ENCODE results near the gene BPIFB4.

DNA sequence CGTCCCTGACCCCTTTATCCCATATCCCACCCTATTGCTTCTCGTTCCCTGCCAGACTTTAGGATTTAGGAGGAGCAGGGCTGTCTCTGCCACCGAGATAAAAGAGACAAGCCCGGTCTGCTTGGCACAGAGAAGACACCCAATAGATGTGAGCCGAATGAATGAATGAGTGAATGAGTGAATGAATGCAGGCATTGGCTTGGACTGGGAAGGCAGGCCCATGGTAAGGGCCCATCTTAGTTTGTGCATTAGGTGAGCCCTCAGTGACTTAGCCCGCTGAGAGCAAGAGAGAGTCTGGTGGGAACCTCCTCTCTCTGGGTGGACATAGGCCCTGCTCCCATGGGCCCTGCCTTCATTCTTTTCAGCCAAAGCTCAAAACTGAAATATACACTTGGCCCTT lies 48.9 kb upstream of the BPIFB4 start:
- TF ChIP-seq, protein P1, sequence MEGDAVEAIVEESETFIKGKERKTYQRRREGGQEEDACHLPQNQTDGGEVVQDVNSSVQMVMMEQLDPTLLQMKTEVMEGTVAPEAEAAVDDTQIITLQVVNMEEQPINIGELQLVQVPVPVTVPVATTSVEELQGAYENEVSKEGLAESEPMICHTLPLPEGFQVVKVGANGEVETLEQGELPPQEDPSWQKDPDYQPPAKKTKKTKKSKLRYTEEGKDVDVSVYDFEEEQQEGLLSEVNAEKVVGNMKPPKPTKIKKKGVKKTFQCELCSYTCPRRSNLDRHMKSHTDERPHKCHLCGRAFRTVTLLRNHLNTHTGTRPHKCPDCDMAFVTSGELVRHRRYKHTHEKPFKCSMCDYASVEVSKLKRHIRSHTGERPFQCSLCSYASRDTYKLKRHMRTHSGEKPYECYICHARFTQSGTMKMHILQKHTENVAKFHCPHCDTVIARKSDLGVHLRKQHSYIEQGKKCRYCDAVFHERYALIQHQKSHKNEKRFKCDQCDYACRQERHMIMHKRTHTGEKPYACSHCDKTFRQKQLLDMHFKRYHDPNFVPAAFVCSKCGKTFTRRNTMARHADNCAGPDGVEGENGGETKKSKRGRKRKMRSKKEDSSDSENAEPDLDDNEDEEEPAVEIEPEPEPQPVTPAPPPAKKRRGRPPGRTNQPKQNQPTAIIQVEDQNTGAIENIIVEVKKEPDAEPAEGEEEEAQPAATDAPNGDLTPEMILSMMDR (IDR thresholded peaks at IDR 0.05; ENCODE audit: extremely low read depth in 1 of 2, insufficient read depth in 1 of 2, low read depth in 1 of 2, low read length in 2 of 2), result no peak
- TF ChIP-seq POLR2A (IDR thresholded peaks at IDR 0.05; ENCODE audit: low read depth, low read length), result no peak
- no peak for TF ChIP-seq FOS (IDR thresholded peaks at IDR 0.05; ENCODE audit: borderline replicate concordance, insufficient read depth, low read length)
- TF ChIP-seq POLR2AphosphoS5 (IDR thresholded peaks at IDR 0.05; ENCODE audit: insufficient read depth, low read depth, low read length), result no peak
- TF ChIP-seq, protein P2, sequence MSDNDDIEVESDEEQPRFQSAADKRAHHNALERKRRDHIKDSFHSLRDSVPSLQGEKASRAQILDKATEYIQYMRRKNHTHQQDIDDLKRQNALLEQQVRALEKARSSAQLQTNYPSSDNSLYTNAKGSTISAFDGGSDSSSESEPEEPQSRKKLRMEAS (IDR thresholded peaks at IDR 0.05; ENCODE audit: insufficient read depth, insufficient read length), result no peak
